RWPE2 (cell line): ENCODE data around the gene DDN.

Experiments used
- ATAC-seq: fragments of 200-7000 bp; cut with Tn5 transposase; 3 replicates; pipeline ENCODE4 v1.9.1; 2021; ENCODE audit warnings: low read depth
- DNase-seq: peaks from one replicate; pipeline ENCODE4 v3.0.0-alpha.2; 2020; ENCODE audit warnings: low spot score
- H3K27ac ChIP-seq: fragments of 450-650 bp; 2 replicates; pipeline ENCODE4 v1.5.1; 2017; ENCODE audit warnings: mild to moderate bottlenecking; ENCODE audit not compliant: poor library complexity, severe bottlenecking
- H3K27me3 ChIP-seq: fragments of 250-450 bp; sonication (Bioruptor Pico); 2 replicates; pipeline ENCODE4 v1.5.1; 2021; ENCODE audit warnings: mild to moderate bottlenecking, moderate library complexity; ENCODE audit not compliant: insufficient read depth, poor library complexity, severe bottlenecking
- H3K36me3 ChIP-seq: fragments of 250-450 bp; sonication (Bioruptor Pico); 2 replicates; pipeline ENCODE4 v1.5.1; 2020; ENCODE audit warnings: low read depth, mild to moderate bottlenecking, moderate library complexity
- H3K4me1 ChIP-seq: fragments of 250-450 bp; sonication (Bioruptor Pico); 2 replicates; pipeline ENCODE4 v1.5.1; 2021; ENCODE audit warnings: mild to moderate bottlenecking, moderate library complexity; ENCODE audit not compliant: insufficient read depth, poor library complexity, severe bottlenecking
- H3K4me3 ChIP-seq: fragments of 250-450 bp; sonication (Bioruptor Pico); 2 replicates; pipeline ENCODE4 v1.5.1; 2021; ENCODE audit warnings: mild to moderate bottlenecking, moderate library complexity; ENCODE audit not compliant: severe bottlenecking
- H3K9me3 ChIP-seq: fragments of 250-450 bp; sonication (Bioruptor Pico); 2 replicates; pipeline ENCODE4 v1.5.1; 2021; ENCODE audit warnings: mild to moderate bottlenecking, moderate library complexity; ENCODE audit not compliant: severe bottlenecking
- TF ChIP-seq, protein P1 (sequence below): fragments of 450-650 bp; IDR thresholded peaks from one replicate; pipeline ENCODE4 v1.5.1; 2017; ENCODE audit warnings: mild to moderate bottlenecking, moderate library complexity; ENCODE audit not compliant: poor library complexity, severe bottlenecking

Gene DDN

DNA sequence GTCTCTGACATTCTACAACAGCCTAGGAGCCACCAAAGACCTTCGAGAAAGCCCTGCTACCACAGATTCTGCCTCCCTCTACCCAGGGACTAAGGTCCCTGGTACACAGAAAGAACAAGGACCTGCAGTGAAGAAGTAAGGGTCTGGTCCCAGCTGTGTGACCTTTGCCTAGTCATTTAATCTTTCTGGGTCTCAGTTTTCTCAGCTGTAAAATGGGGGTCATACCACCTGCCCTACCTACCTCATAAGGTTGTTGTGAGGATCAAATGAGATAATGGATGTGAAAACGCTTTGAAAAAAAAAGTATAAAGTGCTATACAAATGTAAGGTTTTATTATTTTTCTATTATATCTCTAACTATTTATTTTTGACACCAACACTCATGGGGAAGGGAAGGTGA lies 24.6 kb upstream of the DDN start:
- peaks cover 62% of the 10 kb centered on the region for H3K36me3 ChIP-seq
- no peaks in the 10 kb centered on the region for H3K9me3 ChIP-seq
- H3K4me3 ChIP-seq, result no peak overlapping the region
- no peaks in the 10 kb centered on the region for H3K27me3 ChIP-seq
- TF ChIP-seq, protein P1, sequence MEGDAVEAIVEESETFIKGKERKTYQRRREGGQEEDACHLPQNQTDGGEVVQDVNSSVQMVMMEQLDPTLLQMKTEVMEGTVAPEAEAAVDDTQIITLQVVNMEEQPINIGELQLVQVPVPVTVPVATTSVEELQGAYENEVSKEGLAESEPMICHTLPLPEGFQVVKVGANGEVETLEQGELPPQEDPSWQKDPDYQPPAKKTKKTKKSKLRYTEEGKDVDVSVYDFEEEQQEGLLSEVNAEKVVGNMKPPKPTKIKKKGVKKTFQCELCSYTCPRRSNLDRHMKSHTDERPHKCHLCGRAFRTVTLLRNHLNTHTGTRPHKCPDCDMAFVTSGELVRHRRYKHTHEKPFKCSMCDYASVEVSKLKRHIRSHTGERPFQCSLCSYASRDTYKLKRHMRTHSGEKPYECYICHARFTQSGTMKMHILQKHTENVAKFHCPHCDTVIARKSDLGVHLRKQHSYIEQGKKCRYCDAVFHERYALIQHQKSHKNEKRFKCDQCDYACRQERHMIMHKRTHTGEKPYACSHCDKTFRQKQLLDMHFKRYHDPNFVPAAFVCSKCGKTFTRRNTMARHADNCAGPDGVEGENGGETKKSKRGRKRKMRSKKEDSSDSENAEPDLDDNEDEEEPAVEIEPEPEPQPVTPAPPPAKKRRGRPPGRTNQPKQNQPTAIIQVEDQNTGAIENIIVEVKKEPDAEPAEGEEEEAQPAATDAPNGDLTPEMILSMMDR, result no peak
- H3K4me1 ChIP-seq, result no peaks in the 10 kb centered on the region
- ATAC-seq (no peak), DNase-seq (no peak)
- no peak overlapping the region for H3K27ac ChIP-seq

DNA sequence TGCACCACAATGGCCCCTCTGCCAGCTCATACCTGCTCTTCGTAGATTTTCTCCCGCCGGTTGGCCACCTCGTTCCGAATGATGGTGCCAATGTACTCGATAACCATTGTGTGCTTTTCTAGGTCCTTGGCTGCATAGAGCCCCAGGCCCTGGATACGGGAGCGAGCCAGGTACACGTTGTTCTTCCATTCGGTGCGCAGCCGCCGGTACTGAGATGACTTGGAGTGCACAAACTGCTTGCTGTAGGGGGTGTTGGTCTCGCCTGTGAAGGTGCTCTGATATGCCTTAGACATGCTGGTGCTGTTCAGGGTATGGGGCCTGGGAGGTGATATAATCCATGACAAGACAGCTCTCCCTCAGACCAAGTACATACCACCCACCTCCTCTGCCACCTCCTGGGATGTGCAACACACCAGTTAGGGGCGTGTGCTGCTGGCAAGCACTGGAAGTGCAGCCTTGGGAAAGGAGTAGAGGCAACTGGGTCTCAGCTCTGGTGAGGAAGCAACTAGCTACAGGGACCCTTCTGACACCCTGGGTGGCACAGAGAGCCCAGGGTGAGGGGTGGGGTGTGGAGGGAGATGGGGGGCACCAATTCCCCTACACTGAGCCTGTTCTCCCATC lies 23.5 kb upstream of the DDN start:
- peaks cover under 1% of the 10 kb centered on the region for H3K4me1 ChIP-seq

DNA sequence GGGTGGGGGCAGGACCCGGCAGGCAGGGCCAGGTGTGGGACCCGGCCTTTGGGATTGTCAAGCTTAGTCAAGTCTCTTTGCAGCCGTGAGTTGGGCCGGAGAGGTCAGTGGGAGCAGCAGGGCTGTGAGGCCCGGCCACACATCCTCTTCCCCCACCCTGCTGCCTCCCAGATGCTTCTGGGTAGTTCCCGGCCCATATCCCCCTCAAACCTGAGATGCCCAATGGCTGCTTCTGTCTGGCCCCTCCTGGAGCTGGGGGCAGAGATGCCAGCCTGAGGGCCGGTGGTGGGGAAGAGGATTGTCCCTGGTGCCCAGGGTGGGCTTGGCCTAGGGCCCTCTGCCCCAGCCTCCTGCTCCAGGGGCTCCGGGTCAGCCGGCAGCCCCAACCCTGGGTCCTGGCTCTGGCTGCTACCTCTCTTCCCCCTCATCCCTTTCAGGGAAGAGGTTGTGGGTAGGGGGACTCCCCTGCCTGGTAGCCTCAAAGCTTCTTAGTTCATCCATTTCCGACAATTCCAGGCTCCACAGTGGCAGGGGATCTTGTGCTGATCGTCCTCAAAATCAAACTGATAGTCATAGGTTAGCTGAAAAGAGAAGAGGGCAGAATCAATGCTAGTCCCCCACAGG lies 22.2 kb upstream of the DDN start:
- ATAC-seq, result no peak
- TF ChIP-seq, protein P1, result no peak
- H3K4me1 ChIP-seq, result peaks cover 5% of the 10 kb centered on the region
- H3K9me3 ChIP-seq, result no peaks in the 10 kb centered on the region
- no peak overlapping the region for H3K4me3 ChIP-seq
- H3K27ac ChIP-seq, result no peak overlapping the region
- no peaks in the 10 kb centered on the region for H3K27me3 ChIP-seq
- no peak for DNase-seq
- H3K36me3 ChIP-seq, result peaks cover 51% of the 10 kb centered on the region

More for the DNA sequence above, 23.5 kb upstream of the DDN start:
- H3K9me3 ChIP-seq, result no peaks in the 10 kb centered on the region
- peaks cover 51% of the 10 kb centered on the region for H3K36me3 ChIP-seq
- no peaks in the 10 kb centered on the region for H3K27me3 ChIP-seq
- TF ChIP-seq, protein P1, result no peak
- no peak overlapping the region for H3K27ac ChIP-seq
- no peak overlapping the region for H3K4me3 ChIP-seq
- ATAC-seq (no peak), DNase-seq (no peak)

DNA sequence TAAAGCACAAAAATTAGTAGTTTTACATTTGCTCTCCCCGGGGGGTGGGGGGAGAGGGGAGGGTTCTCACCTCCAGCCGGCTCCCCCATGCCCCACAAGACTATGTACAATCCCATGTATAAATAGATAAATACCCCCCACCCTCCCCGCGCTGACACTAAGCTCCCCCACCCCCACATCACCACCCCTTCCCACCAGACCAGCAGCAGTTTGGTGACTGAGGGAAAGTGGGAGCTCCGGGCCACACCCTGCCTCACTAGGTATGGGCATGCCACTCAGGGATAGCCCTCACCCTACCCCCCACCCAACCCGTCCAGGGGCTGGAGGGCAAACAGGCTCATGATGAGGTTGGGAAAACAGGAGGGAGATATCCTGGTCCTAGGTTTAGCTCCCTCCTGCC lies 21.3 kb upstream of the DDN start:
- Histone ChIP-seq H3K27me3 (no peaks in the 10 kb centered on the region), H3K4me3 (no peak overlapping the region), H3K36me3 (peaks cover 44% of the 10 kb centered on the region), H3K4me1 (peaks cover 5% of the 10 kb centered on the region), H3K9me3 (no peaks in the 10 kb centered on the region), H3K27ac (no peak overlapping the region)
- TF ChIP-seq, protein P1, result no peak
- DNase-seq (no peak), ATAC-seq (no peak)
